Omental fat pad (tissue), 4 donors: ENCODE data around the gene SGO2. TPM values are rescaled to one million over a fixed set of nuclear protein-coding genes. Genes with fewer than 3 reads are reported as not detected.

ENCODE experiments used
- ATAC-seq: fragments of 150-250 bp; one replicate; pipeline ENCODE4 v1.9.1; 2016; ENCODE audit warnings: mild to moderate bottlenecking, moderate library complexity; ENCODE audit not compliant: low FRiP score
- DNase-seq: peaks from one replicate; pipeline ENCODE4 v3.0.0-alpha.2; 2019; ENCODE audit warnings: low spot score
- total RNA-seq, 4 donors: library from RNA; depleted of rRNA; stranded (reverse); fragments of >200 nt; gene quantifications; one replicate each; pipeline ENCODE4 v1.1.0, GENCODE V29; 2016
- TF ChIP-seq, protein P1 (sequence below), 3 donors: fragments of 450-650 bp; IDR thresholded peaks; one replicate each; pipeline ENCODE4 v1.5.1; 2016 to 2017; ENCODE audit warnings: antibody characterized with exemption in 3 of 3, mild to moderate bottlenecking in 3 of 3, moderate library complexity in 2 of 3

The SGO2 gene
- total RNA-seq, 4 donors from 2014 or later: 4.7 to 18.7 (median 9.5) TPM

DNA sequence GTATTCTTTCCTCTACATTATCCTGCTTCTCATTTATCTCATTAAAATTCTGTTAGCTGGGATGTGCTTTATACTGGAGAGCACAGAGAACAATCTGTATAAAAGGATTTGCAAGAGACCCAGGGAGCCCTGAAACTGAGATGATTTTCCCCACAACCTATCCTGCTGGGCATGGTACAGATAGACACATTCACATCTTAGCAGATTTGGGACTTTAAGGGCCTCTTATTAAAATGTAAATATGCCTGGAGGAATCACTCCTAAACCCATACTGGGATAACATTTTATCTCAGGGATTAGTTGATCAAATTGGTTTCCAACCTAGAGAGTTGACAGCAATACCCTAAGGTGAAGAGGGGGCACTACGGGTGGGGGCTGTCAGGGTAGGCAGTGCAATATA is 105.3 kb downstream of the SGO2 start:
- DNase-seq: no peak
- TF ChIP-seq, protein P1, sequence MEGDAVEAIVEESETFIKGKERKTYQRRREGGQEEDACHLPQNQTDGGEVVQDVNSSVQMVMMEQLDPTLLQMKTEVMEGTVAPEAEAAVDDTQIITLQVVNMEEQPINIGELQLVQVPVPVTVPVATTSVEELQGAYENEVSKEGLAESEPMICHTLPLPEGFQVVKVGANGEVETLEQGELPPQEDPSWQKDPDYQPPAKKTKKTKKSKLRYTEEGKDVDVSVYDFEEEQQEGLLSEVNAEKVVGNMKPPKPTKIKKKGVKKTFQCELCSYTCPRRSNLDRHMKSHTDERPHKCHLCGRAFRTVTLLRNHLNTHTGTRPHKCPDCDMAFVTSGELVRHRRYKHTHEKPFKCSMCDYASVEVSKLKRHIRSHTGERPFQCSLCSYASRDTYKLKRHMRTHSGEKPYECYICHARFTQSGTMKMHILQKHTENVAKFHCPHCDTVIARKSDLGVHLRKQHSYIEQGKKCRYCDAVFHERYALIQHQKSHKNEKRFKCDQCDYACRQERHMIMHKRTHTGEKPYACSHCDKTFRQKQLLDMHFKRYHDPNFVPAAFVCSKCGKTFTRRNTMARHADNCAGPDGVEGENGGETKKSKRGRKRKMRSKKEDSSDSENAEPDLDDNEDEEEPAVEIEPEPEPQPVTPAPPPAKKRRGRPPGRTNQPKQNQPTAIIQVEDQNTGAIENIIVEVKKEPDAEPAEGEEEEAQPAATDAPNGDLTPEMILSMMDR (IDR thresholded peaks at IDR 0.05): no peak
- ATAC-seq: no peak

Other genes with a start within 250 kb of the SGO2 start
- gene SPATS2L, start 219.5 kb upstream of the SGO2 start, total RNA-seq: 100 to 1,000 TPM in 2 of 4 donors, 10 to 100 TPM in 2; 68.1 to 115 (median 94.9) TPM
- 10 to 100 TPM; 10.4 to 19.9 (median 14.2) TPM for gene KCTD18, start 16.1 kb upstream of the SGO2 start, total RNA-seq
- gene AOX1, start 59.8 kb downstream of the SGO2 start, total RNA-seq: 100 to 1,000 TPM; 241 to 629 (median 321) TPM